Mucosa of descending colon (tissue), 3 donors: ENCODE measurements around the gene TMEM132C. TPM values are rescaled to one million over a fixed set of nuclear protein-coding genes. Genes with fewer than 3 reads are reported as not detected.

ENCODE experiments used
- ATAC-seq: fragments of 200-7000 bp; cut with Tn5 transposase; one replicate; pipeline ENCODE4 v1.9.1; 2020; ENCODE audit warnings: mild to moderate bottlenecking, moderate library complexity
- DNase-seq, 3 donors: peaks; one replicate each; pipeline ENCODE4 v3.0.0-alpha.2; 2020
- H3K36me3 ChIP-seq: fragments of 200-600 bp; one replicate; pipeline ENCODE4 v1.8.0; 2021; ENCODE audit warnings: low read depth, mild to moderate bottlenecking
- H3K4me1 ChIP-seq: fragments of 200-600 bp; one replicate; pipeline ENCODE4 v1.8.0; 2021; ENCODE audit warnings: low read depth, mild to moderate bottlenecking
- H3K4me3 ChIP-seq: fragments of 200-600 bp; one replicate; pipeline ENCODE4 v1.8.0; 2021; ENCODE audit warnings: mild to moderate bottlenecking
- H3K9me3 ChIP-seq: fragments of 200-600 bp; one replicate; pipeline ENCODE4 v1.8.0; 2021; ENCODE audit warnings: mild to moderate bottlenecking
- intact Hi-C, 2 donors: fragments of 100-400 bp; cut with DNase I in 1 of 2; cut with micrococcal nuclease in 1 of 2; formaldehyde crosslinking; loops; one replicate each; pipeline versions ENCODE4 v1.11.0 to v1.11.1; 2022; cut with DNase I, micrococcal nuclease
- total RNA-seq, 3 donors: library from RNA; stranded (reverse); fragmentation: NEBNext Ultra II Directional in 2 of 3; extraction: Animal tissue kit (Norgen Biotek cat#: 25700) in 2 of 3; gene quantifications; one replicate each; pipeline versions ENCODE4 v1.2.1 to v1.2.4, GENCODE V29; 2021 to 2023
- TF ChIP-seq, protein P1 (sequence below): fragments of 200-600 bp; IDR thresholded peaks from one replicate; pipeline ENCODE4 v1.8.0; 2022; ENCODE audit warnings: antibody characterized with exemption, mild to moderate bottlenecking
- donor health status: DM: no; HTN: no; CAD: no; lungs with moderate emphysema.
- donor health status: DM: no; HTN: no; CAD: no.
- donor health status: DM: no; HTN: yes; CAD: no.

Gene TMEM132C
- total RNA-seq, 3 donors from 2014 or later, result 0.23 to 2.4 (median 1.2) TPM

DNA sequence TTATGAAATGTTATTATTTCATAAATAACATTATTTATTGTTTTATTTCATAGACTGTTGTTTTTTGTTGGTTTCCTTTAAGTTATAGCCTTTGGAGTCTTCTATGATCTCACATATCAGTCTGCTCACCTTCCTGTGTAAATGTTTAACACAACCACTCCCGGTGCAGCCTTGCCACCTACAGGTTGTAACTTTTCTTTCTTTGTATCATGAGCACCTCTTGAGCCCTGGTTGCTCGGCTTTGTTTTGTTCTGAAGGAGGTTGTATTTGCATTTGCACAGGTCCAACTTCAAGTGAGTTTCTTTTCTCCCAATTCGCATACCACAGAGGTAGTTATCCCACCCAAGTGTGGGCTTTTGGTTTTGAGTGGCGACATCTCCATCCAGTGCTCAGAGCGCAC is 435.4 kb downstream of the TMEM132C start:
- Histone ChIP-seq H3K4me3 (no peak overlapping the region), H3K4me1 (no peaks in the 10 kb centered on the region), H3K36me3 (no peaks in the 10 kb centered on the region), H3K9me3 (no peaks in the 10 kb centered on the region)
- intact Hi-C loops, result no loop called here
- DNase-seq, result peak in 1 of 3 donors; percentile 11
- no peak for ATAC-seq
- TF ChIP-seq, protein P1, sequence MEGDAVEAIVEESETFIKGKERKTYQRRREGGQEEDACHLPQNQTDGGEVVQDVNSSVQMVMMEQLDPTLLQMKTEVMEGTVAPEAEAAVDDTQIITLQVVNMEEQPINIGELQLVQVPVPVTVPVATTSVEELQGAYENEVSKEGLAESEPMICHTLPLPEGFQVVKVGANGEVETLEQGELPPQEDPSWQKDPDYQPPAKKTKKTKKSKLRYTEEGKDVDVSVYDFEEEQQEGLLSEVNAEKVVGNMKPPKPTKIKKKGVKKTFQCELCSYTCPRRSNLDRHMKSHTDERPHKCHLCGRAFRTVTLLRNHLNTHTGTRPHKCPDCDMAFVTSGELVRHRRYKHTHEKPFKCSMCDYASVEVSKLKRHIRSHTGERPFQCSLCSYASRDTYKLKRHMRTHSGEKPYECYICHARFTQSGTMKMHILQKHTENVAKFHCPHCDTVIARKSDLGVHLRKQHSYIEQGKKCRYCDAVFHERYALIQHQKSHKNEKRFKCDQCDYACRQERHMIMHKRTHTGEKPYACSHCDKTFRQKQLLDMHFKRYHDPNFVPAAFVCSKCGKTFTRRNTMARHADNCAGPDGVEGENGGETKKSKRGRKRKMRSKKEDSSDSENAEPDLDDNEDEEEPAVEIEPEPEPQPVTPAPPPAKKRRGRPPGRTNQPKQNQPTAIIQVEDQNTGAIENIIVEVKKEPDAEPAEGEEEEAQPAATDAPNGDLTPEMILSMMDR, result no peak

DNA sequence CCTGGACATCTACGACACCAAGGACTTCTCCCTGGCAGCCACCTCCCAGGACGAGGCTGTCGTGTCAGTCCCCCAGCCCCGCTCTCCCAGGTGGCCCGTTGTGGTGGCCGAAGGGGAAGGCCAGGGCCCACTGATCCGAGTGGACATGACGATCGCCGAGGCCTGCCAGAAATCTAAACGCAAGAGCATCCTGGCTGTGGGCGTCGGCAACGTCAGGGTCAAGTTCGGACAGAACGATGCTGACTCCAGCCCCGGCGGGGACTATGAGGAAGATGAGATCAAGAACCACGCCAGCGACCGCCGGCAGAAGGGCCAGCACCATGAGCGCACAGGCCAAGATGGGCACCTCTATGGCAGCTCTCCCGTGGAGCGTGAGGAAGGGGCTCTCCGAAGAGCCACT is 438.2 kb downstream of the TMEM132C start:
- H3K4me3 ChIP-seq, result no peak overlapping the region
- ATAC-seq (no peak), DNase-seq (no peak)
- intact Hi-C loops, result no loop called here
- TF ChIP-seq, protein P1, result no peak
- H3K4me1 ChIP-seq, result no peaks in the 10 kb centered on the region
- H3K36me3 ChIP-seq, result no peaks in the 10 kb centered on the region
- no peaks in the 10 kb centered on the region for H3K9me3 ChIP-seq

DNA sequence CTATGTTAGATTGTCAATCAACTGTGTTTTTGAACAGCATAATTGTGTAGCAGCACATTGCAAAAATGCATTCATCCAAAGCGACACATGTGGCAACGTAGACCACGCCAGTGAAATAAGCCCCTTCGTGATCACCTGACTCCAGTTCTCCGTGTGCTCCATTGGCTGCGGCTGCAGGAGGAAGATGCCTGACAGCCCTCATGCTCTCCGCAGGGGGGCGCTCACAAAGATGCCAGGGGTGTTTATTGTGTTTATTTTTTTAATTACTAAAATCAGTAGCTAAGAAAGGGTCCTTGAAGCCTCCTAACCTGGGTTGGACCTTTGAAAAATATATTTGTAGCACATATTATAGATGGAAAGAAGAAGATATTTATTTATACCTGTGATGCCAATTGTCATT is 440.5 kb downstream of the TMEM132C start:
- DNase-seq, result no peak
- intact Hi-C loops, result no loop called here
- TF ChIP-seq, protein P1, result no peak
- no peaks in the 10 kb centered on the region for H3K4me1 ChIP-seq
- no peaks in the 10 kb centered on the region for H3K36me3 ChIP-seq
- ATAC-seq, result no peak
- H3K9me3 ChIP-seq, result no peaks in the 10 kb centered on the region
- no peak overlapping the region for H3K4me3 ChIP-seq

GRCh38 chr12:128708789-128709188 is 441.8 kb downstream of the TMEM132C start:
- intact Hi-C loops, result no loop called here
- Histone ChIP-seq H3K9me3 (no peaks in the 10 kb centered on the region), H3K4me1 (no peaks in the 10 kb centered on the region), H3K36me3 (no peaks in the 10 kb centered on the region), H3K4me3 (no peak overlapping the region)
- TF ChIP-seq, protein P1, result no peak
- ATAC-seq, result no peak
- DNase-seq, result no peak

DNA sequence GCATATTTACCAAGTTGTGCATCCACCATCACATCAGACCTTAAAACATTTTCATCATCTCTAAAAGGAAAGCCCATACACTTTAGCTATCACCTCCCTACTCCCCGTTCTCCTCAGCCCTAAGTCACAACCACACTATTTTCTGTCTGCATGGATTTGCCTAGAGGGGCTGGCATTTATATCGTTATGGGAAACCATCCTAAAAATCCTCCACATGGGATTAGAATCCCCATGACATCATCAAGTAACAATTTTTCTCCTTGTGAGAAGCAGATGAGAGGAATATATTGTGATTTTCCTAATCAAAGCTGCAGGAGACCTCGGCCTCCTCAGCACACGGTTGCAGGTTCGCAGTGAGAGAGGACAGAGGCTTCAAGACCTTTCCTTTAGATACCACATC is 442.7 kb downstream of the TMEM132C start:
- DNase-seq, result no peak
- Histone ChIP-seq H3K36me3 (no peaks in the 10 kb centered on the region), H3K4me3 (no peak overlapping the region), H3K4me1 (no peaks in the 10 kb centered on the region), H3K9me3 (no peaks in the 10 kb centered on the region)
- TF ChIP-seq, protein P1, result no peak
- ATAC-seq, result no peak
- intact Hi-C loops, result no loop called here

DNA sequence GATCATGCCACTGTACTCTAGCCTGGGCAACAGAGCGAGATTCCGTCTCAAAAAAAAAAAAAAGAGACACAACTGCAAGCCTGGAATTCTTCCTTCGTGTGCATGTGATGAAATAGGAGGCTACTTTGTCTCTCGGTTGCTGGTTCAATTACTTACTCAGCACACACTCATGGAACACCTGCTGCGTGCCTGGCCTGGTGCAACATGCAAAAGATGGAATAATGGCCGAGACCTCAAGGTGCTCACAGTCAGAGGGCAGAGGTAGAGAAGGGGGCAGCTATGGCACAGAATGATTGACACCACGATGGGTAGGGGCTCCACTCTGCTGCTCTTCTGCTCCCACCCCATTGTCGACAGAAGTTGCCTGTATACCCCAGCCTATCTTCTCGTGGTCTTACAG is 444.5 kb downstream of the TMEM132C start:
- H3K36me3 ChIP-seq, result no peaks in the 10 kb centered on the region
- no peaks in the 10 kb centered on the region for H3K9me3 ChIP-seq
- H3K4me3 ChIP-seq, result no peak overlapping the region
- H3K4me1 ChIP-seq, result no peaks in the 10 kb centered on the region
- intact Hi-C loops, result no loop called here
- ATAC-seq (no peak), DNase-seq (no peak)
- TF ChIP-seq, protein P1, result no peak
